Measurements from ENCODE around the gene NCAN. TPM values are rescaled to one million over a fixed set of nuclear protein-coding genes. Genes with fewer than 3 reads are reported as not detected.

The NCAN gene
- polyA plus RNA-seq, 1 donor (not counting 4 experiments of a cell fraction or from before 2014, with no cell fraction given) = not detected

- dilution Hi-C loops (cut with MboI; ENCODE audit: extremely low pct_ligation_motif_present, low sequenced_read_pairs) = no loop called here
- H3K27ac ChIP-seq (ENCODE audit: control insufficient read depth, insufficient read depth, low read length) = no peak overlapping the region
- TF ChIP-seq EZH2 (IDR thresholded peaks at IDR 0.05; ENCODE audit: low read length) = no peak
- TF ChIP-seq, protein P1, sequence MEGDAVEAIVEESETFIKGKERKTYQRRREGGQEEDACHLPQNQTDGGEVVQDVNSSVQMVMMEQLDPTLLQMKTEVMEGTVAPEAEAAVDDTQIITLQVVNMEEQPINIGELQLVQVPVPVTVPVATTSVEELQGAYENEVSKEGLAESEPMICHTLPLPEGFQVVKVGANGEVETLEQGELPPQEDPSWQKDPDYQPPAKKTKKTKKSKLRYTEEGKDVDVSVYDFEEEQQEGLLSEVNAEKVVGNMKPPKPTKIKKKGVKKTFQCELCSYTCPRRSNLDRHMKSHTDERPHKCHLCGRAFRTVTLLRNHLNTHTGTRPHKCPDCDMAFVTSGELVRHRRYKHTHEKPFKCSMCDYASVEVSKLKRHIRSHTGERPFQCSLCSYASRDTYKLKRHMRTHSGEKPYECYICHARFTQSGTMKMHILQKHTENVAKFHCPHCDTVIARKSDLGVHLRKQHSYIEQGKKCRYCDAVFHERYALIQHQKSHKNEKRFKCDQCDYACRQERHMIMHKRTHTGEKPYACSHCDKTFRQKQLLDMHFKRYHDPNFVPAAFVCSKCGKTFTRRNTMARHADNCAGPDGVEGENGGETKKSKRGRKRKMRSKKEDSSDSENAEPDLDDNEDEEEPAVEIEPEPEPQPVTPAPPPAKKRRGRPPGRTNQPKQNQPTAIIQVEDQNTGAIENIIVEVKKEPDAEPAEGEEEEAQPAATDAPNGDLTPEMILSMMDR (optimal IDR thresholded peaks at IDR 0.05 in 1 of 3, IDR thresholded peaks at IDR 0.05 in 1 of 3, conservative IDR thresholded peaks at IDR 0.05 in 1 of 3; ENCODE audit: extremely low read depth in 1 of 3, insufficient read depth in 2 of 3, low read length in 3 of 3) = no peak
- no peaks in the 10 kb centered on the region for H3K9me1 ChIP-seq (ENCODE audit: control insufficient read depth, extremely low read depth, insufficient read depth, low read length)
- no peaks in the 10 kb centered on the region for H4K20me1 ChIP-seq (ENCODE audit: control insufficient read depth, extremely low read depth, insufficient read depth, low read length)
- no peak overlapping the region for H2AFZ ChIP-seq (ENCODE audit: control insufficient read depth, low read length)
- H3K36me3 ChIP-seq (ENCODE audit: control insufficient read depth in 2 of 2, extremely low read depth in 1 of 2, insufficient read depth in 2 of 2, low read length in 2 of 2) = peaks cover 13 to 29% of the 10 kb centered on the region in 2 experiments
- H3K27me3 ChIP-seq (ENCODE audit: control insufficient read depth, extremely low read depth, insufficient read depth, low read length) = no peaks in the 10 kb centered on the region
- no peak overlapping the region for H3K4me2 ChIP-seq (ENCODE audit: control insufficient read depth, extremely low read depth, insufficient read depth, low read depth, low read length)
- DNase-seq (ENCODE audit: low read depth, low spot score) (no peak), FAIRE-seq (no peak)
- no peak overlapping the region for H3K4me3 ChIP-seq (ENCODE audit: control insufficient read depth in 2 of 3, extremely low read depth in 1 of 3, insufficient read depth in 2 of 3, low read depth in 1 of 3, low read length in 3 of 3)
- no peak overlapping the region for H3K9ac ChIP-seq (ENCODE audit: control insufficient read depth, extremely low read depth, insufficient read depth, low read length)
- no peaks in the 10 kb centered on the region for H3K79me2 ChIP-seq (ENCODE audit: control insufficient read depth, insufficient read depth, low read length)
- H3K4me1 ChIP-seq (ENCODE audit: control insufficient read depth, extremely low read depth, insufficient read depth, low read length) = no peaks in the 10 kb centered on the region
- H3K9me3 ChIP-seq (ENCODE audit: control insufficient read depth, low read depth, low read length) = no peaks in the 10 kb centered on the region
These were observed 85.4 kb downstream of the NCAN start for GRCh38 chr19:19296953-19297689.

GRCh38 chr19:19297759-19298158, 86.0 kb downstream of the NCAN start:
- Histone ChIP-seq H3K79me2 (ENCODE audit: control insufficient read depth, insufficient read depth, low read length) (no peaks in the 10 kb centered on the region), H3K27me3 (ENCODE audit: control insufficient read depth, extremely low read depth, insufficient read depth, low read length) (no peaks in the 10 kb centered on the region), H3K9me1 (ENCODE audit: control insufficient read depth, extremely low read depth, insufficient read depth, low read length) (no peaks in the 10 kb centered on the region), H2AFZ (ENCODE audit: control insufficient read depth, low read length) (no peak overlapping the region), H4K20me1 (ENCODE audit: control insufficient read depth, extremely low read depth, insufficient read depth, low read length) (no peaks in the 10 kb centered on the region), H3K9ac (ENCODE audit: control insufficient read depth, extremely low read depth, insufficient read depth, low read length) (no peak overlapping the region), H3K4me3 (ENCODE audit: control insufficient read depth in 2 of 3, extremely low read depth in 1 of 3, insufficient read depth in 2 of 3, low read depth in 1 of 3, low read length in 3 of 3) (no peak overlapping the region), H3K36me3 (ENCODE audit: control insufficient read depth in 2 of 2, extremely low read depth in 1 of 2, insufficient read depth in 2 of 2, low read length in 2 of 2) (peaks cover 14 to 30% of the 10 kb centered on the region in 2 experiments), H3K9me3 (ENCODE audit: control insufficient read depth, low read depth, low read length) (no peaks in the 10 kb centered on the region), H3K4me2 (ENCODE audit: control insufficient read depth, extremely low read depth, insufficient read depth, low read depth, low read length) (no peak overlapping the region), H3K27ac (ENCODE audit: control insufficient read depth, insufficient read depth, low read length) (no peak overlapping the region), H3K4me1 (ENCODE audit: control insufficient read depth, extremely low read depth, insufficient read depth, low read length) (no peaks in the 10 kb centered on the region)
- TF ChIP-seq EZH2 (IDR thresholded peaks at IDR 0.05; ENCODE audit: low read length) = no peak
- TF ChIP-seq, protein P1 (optimal IDR thresholded peaks at IDR 0.05 in 1 of 3, IDR thresholded peaks at IDR 0.05 in 1 of 3, conservative IDR thresholded peaks at IDR 0.05 in 1 of 3; ENCODE audit: extremely low read depth in 1 of 3, insufficient read depth in 2 of 3, low read length in 3 of 3) = no peak
- no peak for FAIRE-seq
- no peak for DNase-seq (ENCODE audit: low read depth, low spot score)
- dilution Hi-C loops (cut with MboI; ENCODE audit: extremely low pct_ligation_motif_present, low sequenced_read_pairs) = no loop called here

Data from keratinocyte (primary cell).